ENCODE data around the gene MAGED1. TPM values are rescaled to one million over a fixed set of nuclear protein-coding genes. Genes with fewer than 3 reads are reported as not detected.

The MAGED1 gene
- total RNA-seq, 2 donors from 2014 or later: 68.2 to 96.8 TPM

GRCh38 chrX:51853251-51853650, 40.2 kb upstream of the MAGED1 start:
- Histone ChIP-seq H3K27ac (no peak overlapping the region), H3K9me3 (no peaks in the 10 kb centered on the region), H3K4me1 (no peaks in the 10 kb centered on the region), H3K4me3 (no peak overlapping the region), H3K36me3 (no peaks in the 10 kb centered on the region), H3K9ac (ENCODE audit: low read depth in 2 of 2, low read length in 2 of 2) (no peak overlapping the region), H3K27me3 (no peaks in the 10 kb centered on the region)
- intact Hi-C loops (cut with DNase I): no loop called here
- no peak for TF ChIP-seq CTCF (IDR thresholded peaks at IDR 0.05)
- DNase-seq: no peak

GRCh38 chrX:51855698-51856097, 37.7 kb upstream of the MAGED1 start:
- H3K9ac ChIP-seq (ENCODE audit: low read depth in 2 of 2, low read length in 2 of 2): no peak overlapping the region
- intact Hi-C loops (cut with DNase I): no loop called here
- H3K4me3 ChIP-seq: no peak overlapping the region
- no peaks in the 10 kb centered on the region for H3K9me3 ChIP-seq
- DNase-seq: no peak
- H3K36me3 ChIP-seq: no peaks in the 10 kb centered on the region
- no peak overlapping the region for H3K27ac ChIP-seq
- H3K27me3 ChIP-seq: no peaks in the 10 kb centered on the region
- no peaks in the 10 kb centered on the region for H3K4me1 ChIP-seq
- TF ChIP-seq CTCF (IDR thresholded peaks at IDR 0.05): no peak

GRCh38 chrX:51857159-51857733, 36.2 kb upstream of the MAGED1 start:
- no peaks in the 10 kb centered on the region for H3K27me3 ChIP-seq
- no peak for DNase-seq
- H3K27ac ChIP-seq: no peak overlapping the region
- H3K9me3 ChIP-seq: no peaks in the 10 kb centered on the region
- no peak for TF ChIP-seq CTCF (IDR thresholded peaks at IDR 0.05)
- no peak overlapping the region for H3K9ac ChIP-seq (ENCODE audit: low read depth in 2 of 2, low read length in 2 of 2)
- no peaks in the 10 kb centered on the region for H3K4me1 ChIP-seq
- H3K36me3 ChIP-seq: no peaks in the 10 kb centered on the region
- intact Hi-C loops (cut with DNase I): no loop called here
- no peak overlapping the region for H3K4me3 ChIP-seq

- peak; percentile 22 for DNase-seq
These were observed 32.7 kb upstream of the MAGED1 start for GRCh38 chrX:51860679-51861078.

GRCh38 chrX:51862920-51863319, 30.5 kb upstream of the MAGED1 start:
- no peak overlapping the region for H3K27ac ChIP-seq
- no peak for TF ChIP-seq CTCF (IDR thresholded peaks at IDR 0.05)
- H3K9me3 ChIP-seq: no peaks in the 10 kb centered on the region
- DNase-seq: no peak
- H3K4me1 ChIP-seq: no peaks in the 10 kb centered on the region
- H3K36me3 ChIP-seq: no peaks in the 10 kb centered on the region
- H3K27me3 ChIP-seq: no peaks in the 10 kb centered on the region
- intact Hi-C loops (cut with DNase I): loop anchor here (5.0 kb wide), 1 partner anchor 221 kb away; no protein-coding TSS in a partner anchor
- no peak overlapping the region for H3K9ac ChIP-seq (ENCODE audit: low read depth in 2 of 2, low read length in 2 of 2)
- H3K4me3 ChIP-seq: no peak overlapping the region

More at GRCh38 chrX:51860679-51861078, 32.7 kb upstream of the MAGED1 start:
- Histone ChIP-seq H3K9ac (ENCODE audit: low read depth in 2 of 2, low read length in 2 of 2) (no peak overlapping the region), H3K36me3 (no peaks in the 10 kb centered on the region), H3K4me3 (no peak overlapping the region), H3K9me3 (no peaks in the 10 kb centered on the region), H3K4me1 (no peaks in the 10 kb centered on the region), H3K27me3 (no peaks in the 10 kb centered on the region), H3K27ac (no peak overlapping the region)
- intact Hi-C loops (cut with DNase I): loop anchor here (5.0 kb wide), 1 partner anchor 218 kb away; no protein-coding TSS in a partner anchor
- TF ChIP-seq CTCF (IDR thresholded peaks at IDR 0.05): no peak

All from colonic mucosa (tissue), 4 donors.